Sigmoid colon (tissue), 4 donors: ENCODE data around the gene MTX1.

Experiments
- EP300 ChIP-seq, 4 donors: sonication (generic); formaldehyde crosslinking; IDR thresholded peaks; one replicate each; pipeline ENCODE4 v1.6.1; 2017; ENCODE audit warnings: antibody characterized with exemption in 4 of 4
- POLR2AphosphoS5 ChIP-seq, 4 donors: sonication (generic); formaldehyde crosslinking; IDR thresholded peaks; one replicate each; pipeline ENCODE4 v1.6.1; 2017; ENCODE audit warnings: antibody characterized with exemption in 4 of 4

DNA sequence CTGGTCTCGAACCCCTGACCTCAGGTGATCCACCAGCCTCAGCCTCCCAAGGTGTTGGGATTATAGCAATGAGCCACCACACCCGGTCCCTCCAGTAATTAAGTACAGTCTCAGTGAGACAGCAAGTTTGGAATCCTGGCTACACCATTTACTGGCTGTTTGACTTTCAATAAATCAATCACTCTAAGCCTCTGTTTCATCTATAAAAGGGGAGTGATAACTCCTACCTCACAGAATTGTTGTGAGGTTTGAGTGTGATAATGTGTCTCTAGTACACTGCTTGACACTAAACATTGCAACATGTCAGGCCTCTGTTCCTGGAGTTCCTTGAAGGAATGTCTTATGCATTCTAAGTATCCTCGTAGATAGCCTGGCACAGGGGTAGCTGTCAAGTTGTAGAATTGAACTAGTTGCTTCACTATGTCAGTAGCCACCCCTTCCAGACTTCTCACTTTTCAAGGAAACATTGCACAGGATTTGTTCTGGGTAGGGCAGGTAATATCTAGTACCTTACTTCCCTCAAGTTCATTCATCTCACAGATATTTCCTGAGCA lies 34.4 kb downstream of the MTX1 start:
- TF ChIP-seq POLR2AphosphoS5 (IDR thresholded peaks at IDR 0.05) = no peak
- TF ChIP-seq EP300 (IDR thresholded peaks at IDR 0.05) = no peak
